Esophagus muscularis mucosa (tissue), 4 donors: ENCODE measurements around the gene SRRT. TPM values are rescaled to one million over a fixed set of nuclear protein-coding genes. Genes with fewer than 3 reads are reported as not detected.
A peak's percentile ranks its signal among the peaks of the same experiment; 100 is the strongest.

Experiments
- DNase-seq: peaks from one replicate; pipeline ENCODE4 v3.0.0-alpha.2; 2017; ENCODE audit errors: extremely low spot score
- H3K27ac ChIP-seq, 4 donors: fragments of 200-600 bp; sonication (generic); replicated peaks in 1 of 4; 1 replicate in 3 of 4; 2 replicates in 1 of 4; pipeline ENCODE4 v1.5.1; 2016 to 2019; ENCODE audit warnings: mild to moderate bottlenecking in 1 of 4
- H3K27me3 ChIP-seq, 4 donors: fragments of 200-600 bp; sonication (generic); one replicate each; pipeline versions ENCODE4 v1.5.1 to v1.6.0; 2016 to 2019
- H3K36me3 ChIP-seq, 4 donors: fragments of 200-600 bp; sonication (generic); one replicate each; pipeline ENCODE4 v1.5.1; 2016 to 2019
- H3K4me1 ChIP-seq, 4 donors: fragments of 200-600 bp; sonication (generic); one replicate each; pipeline ENCODE4 v1.5.1; 2016 to 2019
- H3K4me3 ChIP-seq, 4 donors: fragments of 200-600 bp; sonication (generic); 1 replicate in 2 of 4; 2 replicates in 2 of 4; pipeline ENCODE4 v1.5.1; 2016 to 2019; ENCODE audit warnings: mild to moderate bottlenecking in 4 of 4, moderate library complexity in 1 of 4
- H3K9me3 ChIP-seq, 4 donors: fragments of 200-600 bp; sonication (generic); 1 replicate in 3 of 4; 2 replicates in 1 of 4; pipeline ENCODE4 v1.5.1; 2016 to 2019
- EP300 ChIP-seq: sonication (generic); formaldehyde crosslinking; IDR thresholded peaks from one replicate; pipeline ENCODE4 v1.6.1; 2017; ENCODE audit warnings: antibody characterized with exemption
- POLR2A ChIP-seq: fragments of 450-650 bp; IDR thresholded peaks from one replicate; pipeline ENCODE4 v1.6.1; 2017; ENCODE audit warnings: antibody characterized with exemption, moderate library complexity, mild to moderate bottlenecking, low read depth
- POLR2AphosphoS5 ChIP-seq, 2 donors: sonication (generic); formaldehyde crosslinking; IDR thresholded peaks; one replicate each; pipeline ENCODE4 v1.6.1; 2017; ENCODE audit warnings: antibody characterized with exemption in 2 of 2
- WGBS: methylation state at CpG from one replicate; pipeline ENCODE4 v1.1.5; 2018; 5-methylcytosine and 5-hydroxymethylcytosine counted together
- intact Hi-C: fragments of 100-400 bp; cut with DNase I; formaldehyde crosslinking; loops from one replicate; pipeline ENCODE4 v1.15.1; 2023
- total RNA-seq, 4 donors: library from RNA; depleted of rRNA; stranded (reverse); fragments of >200 nt; gene quantifications; one replicate each; pipeline versions ENCODE4 v1.1.0 to v1.2.1, GENCODE V29; 2016
- TF ChIP-seq, protein P1 (sequence below), 3 experiments: fragments of 200-600 bp in 2 of 3; fragments of 450-650 bp in 1 of 3; sonication (generic) in 2 of 3; IDR thresholded peaks; one replicate each; pipeline ENCODE4 v1.5.1; 2017 to 2019; ENCODE audit warnings: antibody characterized with exemption in 3 of 3, mild to moderate bottlenecking in 2 of 3, moderate library complexity in 1 of 3

Gene SRRT
- total RNA-seq, 4 donors from 2014 or later, result 47.2 to 69.6 (median 61.7) TPM

DNA sequence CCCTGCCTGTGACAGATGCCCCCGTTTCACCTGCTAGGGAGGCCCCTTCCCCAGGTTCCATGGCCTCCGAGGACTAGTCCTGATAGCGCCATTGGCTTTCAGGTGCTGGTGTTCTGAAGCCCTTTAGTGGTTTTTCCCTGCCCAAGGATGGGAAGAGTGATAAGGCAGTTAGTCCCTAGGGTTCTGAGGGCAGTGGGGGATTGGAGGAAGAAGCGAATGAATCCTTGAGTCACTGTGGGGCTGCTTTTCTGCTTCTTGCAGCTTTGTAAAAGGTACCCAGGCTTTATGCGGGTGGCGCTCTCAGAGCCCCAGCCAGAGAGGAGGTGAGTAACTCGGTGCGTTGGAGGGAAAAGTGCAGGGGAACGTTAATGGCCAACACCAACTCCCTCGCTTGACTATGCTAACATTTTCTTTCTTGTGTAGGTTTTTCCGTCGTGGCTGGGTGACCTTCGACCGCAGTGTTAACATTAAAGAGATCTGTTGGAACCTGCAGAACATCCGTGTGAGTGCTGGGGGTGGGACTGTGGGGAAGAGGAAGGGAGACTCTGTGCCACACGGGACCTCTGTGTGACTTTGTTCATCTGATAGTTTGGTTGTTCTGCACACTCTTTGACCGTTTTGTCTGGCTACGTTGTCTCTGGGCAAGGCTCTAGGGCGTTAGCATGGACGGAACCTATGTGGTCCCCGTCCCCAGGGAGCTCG, 10.7 kb downstream of the SRRT start:
- peaks cover 56 to 83% (median 81%) of the 10 kb centered on the region in 4 donors for H3K36me3 ChIP-seq
- no peak for TF ChIP-seq POLR2A
- TF ChIP-seq POLR2AphosphoS5 (IDR thresholded peaks at IDR 0.05), result no peak
- TF ChIP-seq EP300, result no peak
- TF ChIP-seq, protein P1, sequence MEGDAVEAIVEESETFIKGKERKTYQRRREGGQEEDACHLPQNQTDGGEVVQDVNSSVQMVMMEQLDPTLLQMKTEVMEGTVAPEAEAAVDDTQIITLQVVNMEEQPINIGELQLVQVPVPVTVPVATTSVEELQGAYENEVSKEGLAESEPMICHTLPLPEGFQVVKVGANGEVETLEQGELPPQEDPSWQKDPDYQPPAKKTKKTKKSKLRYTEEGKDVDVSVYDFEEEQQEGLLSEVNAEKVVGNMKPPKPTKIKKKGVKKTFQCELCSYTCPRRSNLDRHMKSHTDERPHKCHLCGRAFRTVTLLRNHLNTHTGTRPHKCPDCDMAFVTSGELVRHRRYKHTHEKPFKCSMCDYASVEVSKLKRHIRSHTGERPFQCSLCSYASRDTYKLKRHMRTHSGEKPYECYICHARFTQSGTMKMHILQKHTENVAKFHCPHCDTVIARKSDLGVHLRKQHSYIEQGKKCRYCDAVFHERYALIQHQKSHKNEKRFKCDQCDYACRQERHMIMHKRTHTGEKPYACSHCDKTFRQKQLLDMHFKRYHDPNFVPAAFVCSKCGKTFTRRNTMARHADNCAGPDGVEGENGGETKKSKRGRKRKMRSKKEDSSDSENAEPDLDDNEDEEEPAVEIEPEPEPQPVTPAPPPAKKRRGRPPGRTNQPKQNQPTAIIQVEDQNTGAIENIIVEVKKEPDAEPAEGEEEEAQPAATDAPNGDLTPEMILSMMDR (IDR thresholded peaks at IDR 0.05), result no peak
- no peaks in the 10 kb centered on the region for H3K9me3 ChIP-seq
- WGBS, result 77% methylated on average over 20 of the region's 22 CpGs
- intact Hi-C loops, result loop anchor here (10.0 kb wide), 1 partner anchor 181 kb away; the partner anchor contains the start of gene POP7
- DNase-seq, result no peak
- H3K4me3 ChIP-seq, result no peak overlapping the region
- H3K27me3 ChIP-seq, result no peaks in the 10 kb centered on the region
- peaks cover 23 to 40% (median 30%) of the 10 kb centered on the region in 4 donors for H3K4me1 ChIP-seq
- no peak overlapping the region for H3K27ac ChIP-seq

DNA sequence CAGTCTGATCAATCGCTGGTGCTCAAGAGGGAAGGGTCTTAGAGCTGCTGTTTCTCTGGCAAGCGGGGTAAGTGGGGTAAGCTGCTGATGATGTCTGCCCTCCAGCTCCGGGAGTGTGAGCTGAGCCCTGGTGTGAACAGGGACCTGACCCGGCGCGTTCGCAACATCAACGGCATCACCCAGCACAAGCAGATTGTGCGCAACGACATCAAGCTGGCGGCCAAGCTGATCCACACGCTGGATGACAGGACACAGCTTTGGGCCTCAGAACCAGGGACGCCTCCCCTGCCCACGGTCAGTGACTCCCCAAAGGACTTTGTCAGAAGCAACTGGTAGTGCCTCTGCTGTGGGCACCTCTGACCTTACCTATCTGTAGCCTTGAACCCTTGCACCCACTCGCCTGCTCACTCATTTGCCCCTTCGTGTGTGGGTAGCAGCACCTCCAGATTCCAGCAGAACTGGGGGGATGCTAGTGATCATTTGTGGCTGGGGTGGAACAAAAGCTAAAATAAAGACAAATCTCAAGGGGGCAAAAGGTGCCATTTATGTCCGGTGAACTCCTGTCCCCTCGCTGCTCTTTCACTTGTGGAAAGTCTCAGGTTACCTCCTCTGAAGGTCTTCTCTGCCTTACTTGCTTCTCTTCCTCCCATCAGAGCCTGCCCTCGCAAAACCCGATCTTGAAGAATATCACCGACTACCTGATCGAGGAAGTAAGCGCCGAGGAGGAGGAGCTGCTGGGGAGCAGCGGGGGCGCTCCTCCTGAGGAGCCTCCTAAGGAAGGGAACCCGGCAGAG, 11.4 kb downstream of the SRRT start:
- no peak overlapping the region for H3K27ac ChIP-seq
- DNase-seq, result no peak
- H3K9me3 ChIP-seq, result no peaks in the 10 kb centered on the region
- H3K27me3 ChIP-seq, result no peaks in the 10 kb centered on the region
- TF ChIP-seq EP300, result no peak
- TF ChIP-seq, protein P1 (IDR thresholded peaks at IDR 0.05), result no peak
- TF ChIP-seq POLR2AphosphoS5 (IDR thresholded peaks at IDR 0.05), result no peak
- no peak for TF ChIP-seq POLR2A
- peaks cover 56 to 76% (median 75%) of the 10 kb centered on the region in 4 donors for H3K36me3 ChIP-seq
- H3K4me3 ChIP-seq, result no peak overlapping the region
- H3K4me1 ChIP-seq, result peaks cover 30 to 46% (median 36%) of the 10 kb centered on the region in 4 donors
- 84% methylated on average over 18 of the region's 27 CpGs for WGBS
- intact Hi-C loops, result loop anchor here (10.0 kb wide), 1 partner anchor 182 kb away; the partner anchor contains the start of gene POP7

DNA sequence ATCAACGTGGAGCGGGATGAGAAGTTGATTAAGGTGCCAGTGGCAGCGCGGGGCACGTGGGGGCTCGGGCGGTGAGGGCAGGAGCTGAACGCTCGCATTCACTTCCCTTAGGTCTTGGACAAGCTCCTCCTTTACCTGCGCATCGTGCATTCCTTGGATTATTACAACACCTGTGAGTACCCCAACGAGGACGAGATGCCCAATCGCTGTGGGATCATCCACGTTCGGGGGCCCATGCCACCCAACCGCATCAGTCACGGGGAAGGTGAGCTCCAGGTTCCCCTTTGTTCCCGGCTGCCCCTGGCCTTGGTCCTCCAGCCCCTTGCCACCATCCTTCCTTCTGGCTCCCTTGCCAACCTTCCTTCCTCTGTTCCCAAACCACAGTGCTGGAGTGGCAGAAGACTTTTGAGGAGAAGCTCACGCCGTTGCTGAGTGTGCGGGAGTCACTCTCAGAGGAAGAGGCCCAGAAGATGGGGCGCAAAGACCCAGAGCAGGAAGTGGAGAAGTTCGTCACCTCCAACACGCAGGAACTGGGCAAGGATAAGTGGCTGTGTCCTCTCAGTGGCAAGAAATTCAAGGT, 12.1 kb downstream of the SRRT start:
- peak overlapping the region in 3 of 4 donors; percentile 4 to 93 (median 91) for H3K27ac ChIP-seq
- peaks cover 31 to 46% (median 37%) of the 10 kb centered on the region in 4 donors for H3K4me1 ChIP-seq
- H3K27me3 ChIP-seq, result no peaks in the 10 kb centered on the region
- H3K4me3 ChIP-seq, result no peak overlapping the region
- intact Hi-C loops, result loop anchor here (10.0 kb wide), 1 partner anchor 182 kb away; the partner anchor contains the start of gene POP7
- peaks cover 50 to 69% (median 68%) of the 10 kb centered on the region in 4 donors for H3K36me3 ChIP-seq
- no peaks in the 10 kb centered on the region for H3K9me3 ChIP-seq
- TF ChIP-seq EP300 (no peak), POLR2A (no peak)
- TF ChIP-seq, protein P1 (IDR thresholded peaks at IDR 0.05), result no peak
- DNase-seq, result no peak
- whole genome bisulfite sequencing, result 78% methylated on average over 25 of the region's 25 CpGs

DNA sequence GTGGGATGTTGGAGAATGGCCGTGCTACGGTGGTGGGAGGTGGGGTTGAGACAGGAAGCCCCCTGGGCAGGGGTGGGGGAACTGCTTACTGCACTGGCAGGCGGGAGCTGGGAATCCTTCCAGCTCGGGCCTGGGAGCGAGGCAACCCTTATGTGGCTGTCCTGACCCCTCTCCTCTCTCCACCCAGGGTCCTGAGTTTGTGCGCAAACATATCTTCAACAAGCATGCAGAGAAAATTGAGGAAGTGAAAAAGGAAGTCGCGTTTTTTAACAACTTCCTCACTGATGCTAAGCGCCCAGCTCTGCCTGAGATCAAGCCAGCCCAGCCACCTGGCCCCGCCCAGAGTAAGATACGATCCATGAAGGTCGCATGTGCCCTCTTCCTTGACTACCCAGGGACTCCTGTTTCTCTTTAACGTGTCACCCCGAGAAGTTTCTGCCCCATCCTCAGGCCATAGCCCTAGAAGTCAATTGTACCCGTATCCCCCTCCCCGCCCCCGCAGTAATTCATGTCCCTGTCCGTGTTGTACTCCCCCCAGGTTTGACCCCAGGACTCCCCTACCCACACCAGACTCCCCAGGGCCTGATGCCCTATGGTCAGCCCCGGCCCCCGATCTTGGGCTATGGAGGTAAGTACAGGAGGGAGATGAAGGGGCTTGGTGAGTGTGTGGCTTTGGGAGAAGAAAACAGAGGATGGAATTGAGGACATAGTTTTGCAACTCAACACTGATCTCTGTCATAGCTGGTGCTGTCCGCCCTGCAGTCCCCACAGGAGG, 12.8 kb downstream of the SRRT start:
- H3K27ac ChIP-seq, result peak overlapping the region; percentile 11 to 93 (median 54)
- intact Hi-C loops, result loop anchor here (10.0 kb wide), 1 partner anchor 183 kb away; the partner anchor contains the start of gene POP7
- no peak for DNase-seq
- WGBS, result 65% methylated on average over 18 of the region's 21 CpGs
- no peaks in the 10 kb centered on the region for H3K27me3 ChIP-seq
- H3K4me1 ChIP-seq, result peaks cover 31 to 46% (median 37%) of the 10 kb centered on the region in 4 donors
- TF ChIP-seq EP300, result no peak
- TF ChIP-seq, protein P1 (IDR thresholded peaks at IDR 0.05), result no peak
- no peak for TF ChIP-seq POLR2AphosphoS5 (IDR thresholded peaks at IDR 0.05)
- no peak for TF ChIP-seq POLR2A
- H3K4me3 ChIP-seq, result no peak overlapping the region
- H3K9me3 ChIP-seq, result no peaks in the 10 kb centered on the region
- peaks cover 44 to 62% (median 61%) of the 10 kb centered on the region in 4 donors for H3K36me3 ChIP-seq
